ENCODE measurements around the gene MFAP2.
A peak's percentile ranks its signal among the peaks of the same experiment; 100 is the strongest.

MFAP2 gene

GRCh38 chr1:16993521-16994038 is 13.2 kb upstream of the MFAP2 start:
- ChIA-PET CTCF (no interaction called here), POLR2A (ENCODE audit: low non-redundant PET) (no interaction called here)
- DNase-seq (ENCODE audit: low spot score): no peak
- no peak for TF ChIP-seq CTCF (conservative IDR thresholded peaks at IDR 0.05; ENCODE audit: low read depth)
- H3K27ac ChIP-seq: no peak overlapping the region

GRCh38 chr1:16992675-16993074 is 12.3 kb upstream of the MFAP2 start:
- DNase-seq (ENCODE audit: low spot score): no peak
- POLR2A ChIA-PET (ENCODE audit: low non-redundant PET): no interaction called here
- CTCF ChIA-PET: interaction anchor here (0.7 to 1.1 kb wide), 2 partner anchors 12 to 37 kb away, joined by 3 read pairs; partner anchors contain the start of gene MFAP2
- TF ChIP-seq CTCF (conservative IDR thresholded peaks at IDR 0.05; ENCODE audit: low read depth): no peak
- peak overlapping the region; percentile 13; the same call in 1 of the 2 replicates for H3K27ac ChIP-seq

- CTCF ChIA-PET: interaction anchor here (0.7 to 1.1 kb wide), 2 partner anchors 12 to 36 kb away, joined by 3 read pairs; partner anchors contain the start of gene MFAP2
- TF ChIP-seq CTCF (conservative IDR thresholded peaks at IDR 0.05; ENCODE audit: low read depth): no peak
- POLR2A ChIA-PET (ENCODE audit: low non-redundant PET): no interaction called here
- no peak for DNase-seq (ENCODE audit: low spot score)
- H3K27ac ChIP-seq: peak overlapping the region; percentile 13; the same call in 1 of the 2 replicates
Observed at GRCh38 chr1:16992102-16992501, 11.7 kb upstream of the MFAP2 start.

- CTCF ChIA-PET: no interaction called here
- TF ChIP-seq CTCF (conservative IDR thresholded peaks at IDR 0.05; ENCODE audit: low read depth): no peak
- POLR2A ChIA-PET (ENCODE audit: low non-redundant PET): no interaction called here
Observed at GRCh38 chr1:16991571-16991970, 11.2 kb upstream of the MFAP2 start.

GRCh38 chr1:16989676-16990391 is 9.4 kb upstream of the MFAP2 start:
- peak overlapping the region; percentile 24; the same call in 1 of the 2 replicates for H3K27ac ChIP-seq
- TF ChIP-seq CTCF (conservative IDR thresholded peaks at IDR 0.05; ENCODE audit: low read depth): no peak
- POLR2A ChIA-PET (ENCODE audit: low non-redundant PET): no interaction called here
- DNase-seq (ENCODE audit: low spot score): no peak
- CTCF ChIA-PET: no interaction called here

More at GRCh38 chr1:16991571-16991970, 11.2 kb upstream of the MFAP2 start:
- no peak for DNase-seq (ENCODE audit: low spot score)
- no peak overlapping the region for H3K27ac ChIP-seq

GRCh38 chr1:16988210-16988609 is 7.8 kb upstream of the MFAP2 start:
- POLR2A ChIA-PET (ENCODE audit: low non-redundant PET): no interaction called here
- TF ChIP-seq CTCF (conservative IDR thresholded peaks at IDR 0.05; ENCODE audit: low read depth): no peak

More at GRCh38 chr1:16988210-16988609, 7.8 kb upstream of the MFAP2 start:
- CTCF ChIA-PET: interaction anchor here (0.5 to 0.7 kb wide), 2 partner anchors 13 to 982 kb away, joined by 3 read pairs; no protein-coding TSS in a partner anchor
- peak overlapping the region; percentile 9; the same call in 1 of the 2 replicates for H3K27ac ChIP-seq
- DNase-seq (ENCODE audit: low spot score): no peak
